GM23248 (cell line): ENCODE data around the gene HCN2. TPM values are rescaled to one million over a fixed set of nuclear protein-coding genes. Genes with fewer than 3 reads are reported as not detected.

Source experiments
- DNase-seq: peaks from one replicate; pipeline ENCODE4 v3.0.0-alpha.2; 2015
- H2AFZ ChIP-seq: fragments of 200-600 bp; sonication (generic); 2 replicates; pipeline ENCODE4 v1.6.1; 2016; ENCODE audit warnings: antibody characterized with exemption
- H3F3A ChIP-seq: fragments of 200-600 bp; sonication (generic); 2 replicates; pipeline ENCODE4 v1.6.1; 2016; ENCODE audit warnings: mild to moderate bottlenecking, antibody characterized with exemption, mixed run types; ENCODE audit not compliant: insufficient read depth
- H3K27ac ChIP-seq: fragments of 200-600 bp; sonication (generic); 2 replicates; pipeline ENCODE4 v1.5.1; 2016; ENCODE audit warnings: mild to moderate bottlenecking
- H3K27me3 ChIP-seq: fragments of 200-600 bp; sonication (generic); replicated peaks from 2 replicates; pipeline ENCODE4 v1.6.1; 2016; ENCODE audit warnings: mild to moderate bottlenecking; ENCODE audit not compliant: insufficient read depth
- H3K36me3 ChIP-seq: fragments of 200-600 bp; sonication (generic); 2 replicates; pipeline ENCODE4 v1.6.1; 2016; ENCODE audit warnings: low read depth, mild to moderate bottlenecking
- H3K4me1 ChIP-seq: fragments of 200-600 bp; sonication (generic); 2 replicates; pipeline ENCODE4 v1.6.1; 2016; ENCODE audit warnings: mild to moderate bottlenecking; ENCODE audit not compliant: insufficient read depth
- H3K4me2 ChIP-seq: fragments of 200-600 bp; sonication (generic); one replicate; pipeline ENCODE4 v1.6.1; 2016; ENCODE audit warnings: mild to moderate bottlenecking; ENCODE audit not compliant: unreplicated experiment
- H3K4me3 ChIP-seq: fragments of 200-600 bp; sonication (generic); 2 replicates; pipeline ENCODE4 v1.5.1; 2016; ENCODE audit warnings: mild to moderate bottlenecking
- H3K79me2 ChIP-seq: fragments of 200-600 bp; sonication (generic); 2 replicates; pipeline ENCODE4 v1.6.1; 2016; ENCODE audit warnings: mild to moderate bottlenecking; ENCODE audit not compliant: insufficient read depth
- H3K9ac ChIP-seq: fragments of 200-600 bp; sonication (generic); 2 replicates; pipeline ENCODE4 v1.6.1; 2016; ENCODE audit warnings: mild to moderate bottlenecking
- H3K9me2 ChIP-seq: fragments of 200-600 bp; sonication (generic); 2 replicates; pipeline ENCODE4 v1.6.1; 2016; ENCODE audit warnings: mixed run types, mild to moderate bottlenecking, moderate library complexity; ENCODE audit not compliant: insufficient read depth
- H3K9me3 ChIP-seq: fragments of 200-600 bp; sonication (generic); one replicate; pipeline ENCODE4 v1.6.1; 2017; ENCODE audit warnings: low read depth
- H4K20me1 ChIP-seq: fragments of 200-600 bp; sonication (generic); 2 replicates; pipeline ENCODE4 v1.6.0; 2016; ENCODE audit not compliant: insufficient read depth
- EZH2 ChIP-seq: fragments of 200-600 bp; sonication (generic); IDR thresholded peaks from 2 replicates; pipeline ENCODE4 v1.6.1; 2018; ENCODE audit warnings: antibody characterized with exemption, mild to moderate bottlenecking; ENCODE audit not compliant: insufficient read depth, poor library complexity, severe bottlenecking
- EZH2phosphoT487 ChIP-seq: fragments of 200-600 bp; sonication (generic); IDR thresholded peaks from 2 replicates; pipeline ENCODE4 v1.6.1; 2018; ENCODE audit warnings: antibody characterized with exemption, moderate library complexity, mild to moderate bottlenecking, low read depth; ENCODE audit not compliant: insufficient read depth
- WGBS, 2 experiments: methylation state at CpG; one replicate each; pipeline ENCODE4 v1.1.6; 2015 to 2017; ENCODE audit warnings: low lambda C conversion rate in 2 of 2, low coverage in 1 of 2; ENCODE audit errors: missing lambda C conversion rate in 2 of 2; 5-methylcytosine and 5-hydroxymethylcytosine counted together
- in situ Hi-C: fragments of 300-500 bp; cut with MboI; formaldehyde crosslinking; loops from 2 replicates; pipeline ENCODE4 v1.15.0; 2020
- polyA plus RNA-seq: library from polyadenylated mRNA; unstranded; fragments of >200 nt; fragmentation: Nextera tagmentation; extraction: Ambion mirVana; gene quantifications from 2 replicates; pipeline ENCODE4 v1.2.1, GENCODE V29; 2016
- total RNA-seq: library from RNA; depleted of rRNA; stranded (reverse); fragments of >200 nt; shearing (Covaris generic); gene quantifications from 2 replicates; pipeline ENCODE4 v1.2.3, GENCODE V29; 2014

HCN2 gene
- total and polyA plus RNA-seq, 2 experiments from 2014 or later, result 0.14 to 3.1 TPM

DNA sequence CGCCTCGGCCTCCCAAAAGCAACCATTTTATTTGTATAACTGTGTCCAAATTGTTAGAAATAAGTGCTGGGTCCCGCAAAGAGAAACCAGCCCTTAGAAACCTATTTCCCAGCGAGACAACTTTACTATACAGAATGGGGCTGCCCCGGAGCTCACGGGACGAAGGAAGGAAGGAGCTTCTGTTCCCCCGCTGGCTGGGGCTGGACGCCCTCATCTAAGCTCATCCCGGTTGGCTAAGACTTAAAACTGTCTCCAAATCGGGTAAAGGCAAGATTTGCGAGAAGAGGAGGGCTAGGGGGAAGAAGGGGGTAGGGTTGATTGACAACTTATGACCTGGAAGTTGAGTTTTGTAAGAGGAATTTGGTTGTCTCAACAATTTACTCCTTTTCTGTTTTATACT lies 29.6 kb upstream of the HCN2 start:
- no peaks in the 10 kb centered on the region for H3K36me3 ChIP-seq
- H3K9ac ChIP-seq, result no peak overlapping the region
- no peak overlapping the region for H3K4me3 ChIP-seq
- no peaks in the 10 kb centered on the region for H3K4me1 ChIP-seq
- H3K79me2 ChIP-seq, result no peaks in the 10 kb centered on the region
- H3K9me2 ChIP-seq, result no peaks in the 10 kb centered on the region
- no peak overlapping the region for H3K4me2 ChIP-seq
- H4K20me1 ChIP-seq, result no peaks in the 10 kb centered on the region
- H3K27me3 ChIP-seq, result no peaks in the 10 kb centered on the region
- 72 to 73% methylated on average over 12 of the region's 12 CpGs for WGBS, 2 experiments
- no peaks in the 10 kb centered on the region for H3F3A ChIP-seq
- TF ChIP-seq EZH2phosphoT487, result no peak
- no peak for TF ChIP-seq EZH2
- H3K9me3 ChIP-seq, result no peaks in the 10 kb centered on the region
- H2AFZ ChIP-seq, result no peak overlapping the region
- no peak overlapping the region for H3K27ac ChIP-seq
- in situ Hi-C loops, result no loop called here
- no peak for DNase-seq

DNA sequence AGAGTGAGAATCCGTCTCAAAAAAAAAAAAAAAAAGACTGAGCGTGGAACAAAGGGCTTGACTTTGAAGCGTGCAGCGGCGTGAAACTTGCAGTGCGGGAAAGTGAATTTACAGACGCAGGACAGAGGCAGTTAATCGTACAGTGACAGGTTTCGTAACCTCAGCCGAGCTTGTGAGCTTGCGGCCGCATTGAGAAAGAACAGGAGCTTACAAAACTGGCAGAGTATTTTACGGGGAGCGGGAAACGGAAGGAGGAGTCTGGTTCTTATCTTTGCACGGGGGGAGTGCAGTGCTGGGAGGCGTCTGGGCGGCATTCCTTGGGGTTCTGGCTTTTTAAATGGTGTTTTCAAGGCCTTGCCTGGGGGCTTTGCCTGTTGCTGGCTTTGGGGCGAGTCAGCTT lies 23.3 kb upstream of the HCN2 start:
- Histone ChIP-seq H3K4me1 (0 out of 2 replicates have a peak, but pooled peaks cover 3% of the 10 kb centered on the region), H3K9ac (no peak overlapping the region), H3K27ac (no peak overlapping the region), H3F3A (0 out of 2 replicates have a peak, but pooled peaks cover under 1% of the 10 kb centered on the region), H3K79me2 (no peaks in the 10 kb centered on the region), H3K4me2 (no peak overlapping the region), H3K4me3 (no peak overlapping the region), H3K9me2 (no peaks in the 10 kb centered on the region), H3K27me3 (no peaks in the 10 kb centered on the region), H4K20me1 (no peaks in the 10 kb centered on the region), H2AFZ (no peak overlapping the region), H3K9me3 (no peaks in the 10 kb centered on the region), H3K36me3 (no peaks in the 10 kb centered on the region)
- in situ Hi-C loops, result no loop called here
- TF ChIP-seq EZH2phosphoT487 (no peak), EZH2 (no peak)
- 31 to 33% methylated on average over 18 to 19 of the region's 19 CpGs for WGBS, 2 experiments
- DNase-seq, result peak; percentile 56

DNA sequence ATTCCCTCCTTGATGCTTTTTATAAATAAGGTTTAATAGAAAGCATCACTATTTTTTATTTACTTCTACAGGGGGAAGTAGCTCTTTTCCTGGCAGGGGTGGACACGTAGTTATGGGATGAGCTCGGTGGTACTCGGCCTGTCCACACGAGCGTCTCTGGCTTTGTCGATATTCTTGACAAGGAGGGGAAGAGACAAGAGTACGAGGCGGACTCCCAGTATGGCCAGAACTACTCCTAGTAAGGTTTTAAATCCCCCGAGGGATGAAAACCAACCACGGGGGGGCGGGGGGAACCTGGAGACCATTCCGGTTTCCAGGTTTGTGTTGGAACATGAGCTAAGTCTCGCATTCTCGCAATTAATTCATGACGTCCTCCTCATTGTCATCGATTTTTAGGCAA lies 22.8 kb upstream of the HCN2 start:
- no peak overlapping the region for H3K4me2 ChIP-seq

DNA sequence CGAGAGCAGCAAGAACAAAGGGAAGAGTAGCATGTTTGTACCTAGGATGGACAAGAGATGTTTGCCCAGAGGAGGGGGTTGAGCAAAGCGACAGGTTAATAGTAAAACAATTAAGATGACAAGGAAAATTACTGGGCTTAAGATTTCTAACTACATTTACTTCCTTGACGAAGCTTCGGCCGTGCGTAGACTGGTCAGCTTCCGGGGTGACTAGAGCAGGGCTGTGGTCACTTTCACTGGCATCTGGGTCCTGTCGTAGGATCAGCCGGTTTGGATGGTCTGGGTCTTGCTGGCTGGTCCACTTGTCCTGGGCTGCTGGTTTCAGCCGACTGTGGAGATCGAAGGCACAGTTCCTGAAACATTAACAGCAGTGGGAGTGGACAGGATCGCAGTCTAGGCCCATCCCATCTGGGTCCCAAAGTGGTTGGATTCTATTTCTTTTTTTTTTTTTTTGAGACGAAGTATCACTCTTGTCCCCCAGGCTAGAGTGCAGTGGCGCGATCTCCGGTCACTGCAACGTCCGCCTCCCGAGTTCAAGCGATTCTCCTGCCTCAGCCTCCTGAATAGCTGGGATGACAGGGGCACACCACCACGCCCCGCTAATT lies 22.3 kb upstream of the HCN2 start:
- Histone ChIP-seq H3K9ac (no peak overlapping the region), H3K4me3 (no peak overlapping the region), H4K20me1 (no peaks in the 10 kb centered on the region), H3K4me1 (0 out of 2 replicates have a peak, but pooled peaks cover 3% of the 10 kb centered on the region), H3K4me2 (no peak overlapping the region), H3K36me3 (no peaks in the 10 kb centered on the region), H3K9me3 (no peaks in the 10 kb centered on the region), H3K9me2 (no peaks in the 10 kb centered on the region), H3F3A (peaks cover 4% of the 10 kb centered on the region; the same call in 1 of the 2 replicates), H3K27ac (no peak overlapping the region), H3K79me2 (no peaks in the 10 kb centered on the region), H3K27me3 (no peaks in the 10 kb centered on the region), H2AFZ (no peak overlapping the region)
- in situ Hi-C loops, result no loop called here
- TF ChIP-seq EZH2phosphoT487, result no peak
- TF ChIP-seq EZH2, result no peak
- no peak for DNase-seq
- WGBS, 2 experiments, result 87 to 88% methylated on average over 21 to 22 of the region's 22 CpGs

More for the DNA sequence above, 22.8 kb upstream of the HCN2 start:
- Histone ChIP-seq H3K27ac (no peak overlapping the region), H4K20me1 (no peaks in the 10 kb centered on the region), H3F3A (peaks cover 4% of the 10 kb centered on the region; the same call in 1 of the 2 replicates), H2AFZ (no peak overlapping the region), H3K9me3 (no peaks in the 10 kb centered on the region), H3K36me3 (no peaks in the 10 kb centered on the region), H3K4me3 (no peak overlapping the region), H3K9ac (no peak overlapping the region), H3K9me2 (no peaks in the 10 kb centered on the region), H3K4me1 (0 out of 2 replicates have a peak, but pooled peaks cover 3% of the 10 kb centered on the region), H3K27me3 (no peaks in the 10 kb centered on the region), H3K79me2 (no peaks in the 10 kb centered on the region)
- TF ChIP-seq EZH2, result no peak
- TF ChIP-seq EZH2phosphoT487, result no peak
- in situ Hi-C loops, result no loop called here
- WGBS, 2 experiments, result 73 to 80% methylated on average over 13 to 16 of the region's 16 CpGs
- no peak for DNase-seq
